ENCODE data around the gene SNX5. TPM values are rescaled to one million over a fixed set of nuclear protein-coding genes. Genes with fewer than 3 reads are reported as not detected.
"Not testable (repeated sequence)": the region's sequence is repeated elsewhere in the genome, so short reads cannot be mapped to it uniquely, and the experiment has no call there.

The SNX5 gene
- total RNA-seq, 2 donors from 2014 or later, result 182 to 188 TPM

- ATAC-seq, result no peak
- H3K9me3 Mint-ChIP-seq, result no peaks in the 10 kb centered on the region
- H3K27ac Mint-ChIP-seq, result peak overlapping the region; percentile 97
These were observed 1.9 kb downstream of the SNX5 start for GRCh38 chr20:17966432-17967310.

GRCh38 chr20:17965042-17965697 is 3.4 kb downstream of the SNX5 start:
- no peaks in the 10 kb centered on the region for H3K9me3 Mint-ChIP-seq
- peak overlapping the region; percentile 97 for H3K27ac Mint-ChIP-seq
- no peak for ATAC-seq
- peaks cover 63 to 70% of the 10 kb centered on the region in 2 donors for H3K36me3 Mint-ChIP-seq
- no peak for DNase-seq (ENCODE audit: low spot score in 2 of 2)

More at GRCh38 chr20:17966432-17967310, 1.9 kb downstream of the SNX5 start:
- H3K36me3 Mint-ChIP-seq, result peaks cover 61 to 76% of the 10 kb centered on the region in 2 donors
- DNase-seq (ENCODE audit: low spot score in 2 of 2), result no peak

- ATAC-seq, result no peak
- Mint-ChIP-seq H3K27ac (peak overlapping the region; percentile 77 to 97), H3K36me3 (peaks cover 58 to 69% of the 10 kb centered on the region in 2 donors), H3K9me3 (no peaks in the 10 kb centered on the region)
- DNase-seq (ENCODE audit: low spot score in 2 of 2), result no peak
These were observed 4.0 kb downstream of the SNX5 start for GRCh38 chr20:17964632-17965031.

GRCh38 chr20:17964073-17964472 is 4.5 kb downstream of the SNX5 start:
- DNase-seq (ENCODE audit: low spot score in 2 of 2) (no peak), ATAC-seq (no peak)
- H3K27ac Mint-ChIP-seq, result peak overlapping the region; percentile 95 to 97
- peaks cover 52 to 72% of the 10 kb centered on the region in 2 donors for H3K36me3 Mint-ChIP-seq
- no peaks in the 10 kb centered on the region for H3K9me3 Mint-ChIP-seq

- DNase-seq (ENCODE audit: low spot score in 2 of 2) (no peak), ATAC-seq (no peak)
- H3K9me3 Mint-ChIP-seq, result no peaks in the 10 kb centered on the region
- H3K27ac Mint-ChIP-seq, result peak overlapping the region; percentile 88 to 95
- H3K36me3 Mint-ChIP-seq, result peaks cover 49 to 77% of the 10 kb centered on the region in 2 donors
These were observed 5.3 kb downstream of the SNX5 start for GRCh38 chr20:17963114-17963897.

- no peak for DNase-seq (ENCODE audit: low spot score in 2 of 2)
- Mint-ChIP-seq H3K36me3 (peaks cover 32 to 69% of the 10 kb centered on the region in 2 donors), H3K9me3 (no peaks in the 10 kb centered on the region), H3K27ac (peak overlapping the region; percentile 88 to 93)
- peak in 1 of 2 donors; percentile 21 for ATAC-seq
These were observed 7.0 kb downstream of the SNX5 start for GRCh38 chr20:17961587-17961940.

GRCh38 chr20:17960927-17961586 is 7.5 kb downstream of the SNX5 start:
- Mint-ChIP-seq H3K36me3 (peaks cover 27 to 65% of the 10 kb centered on the region in 2 donors), H3K9me3 (no peaks in the 10 kb centered on the region), H3K27ac (peak overlapping the region; percentile 88 to 93)
- DNase-seq (ENCODE audit: low spot score in 2 of 2) (no peak), ATAC-seq (peak; percentile 42 to 64)

- not testable (repeated sequence) for DNase-seq (ENCODE audit: low spot score in 2 of 2); ATAC-seq; H3K9me3 Mint-ChIP-seq
- H3K27ac Mint-ChIP-seq, result peak overlapping the region; percentile 65 to 81
- H3K36me3 Mint-ChIP-seq, result peaks cover 21 to 65% of the 10 kb centered on the region in 2 donors
These were observed 8.2 kb downstream of the SNX5 start for GRCh38 chr20:17960400-17960885.

- no peak for DNase-seq (ENCODE audit: low spot score in 2 of 2)
- H3K9me3 Mint-ChIP-seq, result no peaks in the 10 kb centered on the region
- peaks cover 12 to 67% of the 10 kb centered on the region in 2 donors for H3K36me3 Mint-ChIP-seq
- H3K27ac Mint-ChIP-seq, result peak overlapping the region; percentile 53 to 81
- peak; percentile 27 to 52 for ATAC-seq
These were observed 9.4 kb downstream of the SNX5 start for GRCh38 chr20:17959257-17959627.

GRCh38 chr20:17958373-17959256 is 10.0 kb downstream of the SNX5 start:
- H3K27ac Mint-ChIP-seq, result peak overlapping the region; percentile 14 to 81
- ATAC-seq, result no peak
- H3K36me3 Mint-ChIP-seq, result peaks cover 16 to 67% of the 10 kb centered on the region in 2 donors
- no peaks in the 10 kb centered on the region for H3K9me3 Mint-ChIP-seq
- DNase-seq (ENCODE audit: low spot score in 2 of 2), result no peak

GRCh38 chr20:17957505-17958363 is 10.9 kb downstream of the SNX5 start:
- no peaks in the 10 kb centered on the region for H3K9me3 Mint-ChIP-seq
- ATAC-seq (no peak), DNase-seq (ENCODE audit: low spot score in 2 of 2) (no peak)
- H3K36me3 Mint-ChIP-seq, result peaks cover 15 to 67% of the 10 kb centered on the region in 2 donors
- peak overlapping the region in 1 of 2 donors; percentile 82 for H3K27ac Mint-ChIP-seq

- no peaks in the 10 kb centered on the region for H3K9me3 Mint-ChIP-seq
- peak overlapping the region in 1 of 2 donors; percentile 83 for H3K27ac Mint-ChIP-seq
- H3K36me3 Mint-ChIP-seq, result peaks cover 10 to 63% of the 10 kb centered on the region in 2 donors
- DNase-seq (ENCODE audit: low spot score in 2 of 2) (no peak), ATAC-seq (no peak)
These were observed 12.4 kb downstream of the SNX5 start for GRCh38 chr20:17956099-17956685.

GRCh38 chr20:17955302-17955701 is 13.3 kb downstream of the SNX5 start:
- Mint-ChIP-seq H3K27ac (peak overlapping the region in 1 of 2 donors; percentile 83), H3K36me3 (peaks cover 10 to 60% of the 10 kb centered on the region in 2 donors), H3K9me3 (no peaks in the 10 kb centered on the region)
- no peak for DNase-seq (ENCODE audit: low spot score in 2 of 2)
- ATAC-seq, result peak; percentile 13 to 23

GRCh38 chr20:17953935-17954334 is 14.7 kb downstream of the SNX5 start:
- H3K27ac Mint-ChIP-seq, result peak overlapping the region in 1 of 2 donors; percentile 23
- DNase-seq (ENCODE audit: low spot score in 2 of 2) (no peak), ATAC-seq (no peak)
- H3K36me3 Mint-ChIP-seq, result peaks cover 15 to 55% of the 10 kb centered on the region in 2 donors
- H3K9me3 Mint-ChIP-seq, result no peaks in the 10 kb centered on the region
